ENCODE measurements around the gene PPP1CB.

Gene PPP1CB

DNA sequence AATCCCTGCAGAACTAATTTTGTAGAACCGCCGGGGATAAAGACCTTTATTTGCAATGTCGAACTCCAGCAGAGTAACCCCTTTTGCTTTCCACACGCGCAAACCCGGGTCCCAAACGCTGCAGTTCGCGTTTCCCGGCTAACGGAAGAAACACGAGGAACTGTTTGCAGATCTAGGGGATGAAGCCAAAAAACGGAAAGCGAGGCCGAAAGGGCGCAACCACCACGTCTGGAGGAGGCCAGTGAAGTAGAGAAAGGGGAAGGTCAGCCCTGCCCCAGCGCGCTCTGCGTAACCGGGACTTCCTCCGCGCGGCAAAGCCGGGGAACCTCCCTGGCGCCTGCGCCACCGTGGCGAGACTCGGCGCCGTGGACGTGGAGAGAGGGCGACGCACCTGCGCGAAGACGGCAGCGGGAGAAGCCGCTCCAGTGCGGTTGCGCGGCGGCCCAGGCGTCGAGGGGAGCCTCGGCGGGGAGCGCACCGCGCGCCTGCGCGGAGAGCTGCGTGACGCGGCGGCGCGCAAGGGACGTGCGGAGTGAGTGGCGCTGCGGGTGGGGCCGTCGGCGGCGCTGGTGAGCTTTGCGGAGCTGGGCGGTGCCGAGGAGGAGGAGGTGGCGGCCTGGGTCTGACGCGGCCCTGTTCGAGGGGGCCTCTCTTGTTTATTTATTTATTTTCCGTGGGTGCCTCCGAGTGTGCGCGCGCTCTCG is at the start of gene PPP1CB:
TSS of gene PPP1CB (plus strand) at position 579 of the 704 bp plus-strand sequence. CDS start 295 bp downstream, outside the sequence.
- intact Hi-C loops (cut with micrococcal nuclease): loop anchor here (1.0 to 2.0 kb wide), 3 partner anchors 35 to 151 kb away; no protein-coding TSS in a partner anchor
- no peaks in the 10 kb centered on the region for H3K27me3 Mint-ChIP-seq
- no peaks in the 10 kb centered on the region for H3K9me3 Mint-ChIP-seq
- peak within 1 kb of the TSS; percentile 99 for H3K27ac Mint-ChIP-seq
- peaks cover 23% of the 10 kb centered on the region for H3K36me3 Mint-ChIP-seq (ENCODE audit: low read depth)
- H3K4me1 Mint-ChIP-seq (ENCODE audit: low read depth): peaks cover 52% of the 10 kb centered on the region
- peak within 1 kb of the TSS; percentile 80 for H3K4me3 Mint-ChIP-seq

DNA sequence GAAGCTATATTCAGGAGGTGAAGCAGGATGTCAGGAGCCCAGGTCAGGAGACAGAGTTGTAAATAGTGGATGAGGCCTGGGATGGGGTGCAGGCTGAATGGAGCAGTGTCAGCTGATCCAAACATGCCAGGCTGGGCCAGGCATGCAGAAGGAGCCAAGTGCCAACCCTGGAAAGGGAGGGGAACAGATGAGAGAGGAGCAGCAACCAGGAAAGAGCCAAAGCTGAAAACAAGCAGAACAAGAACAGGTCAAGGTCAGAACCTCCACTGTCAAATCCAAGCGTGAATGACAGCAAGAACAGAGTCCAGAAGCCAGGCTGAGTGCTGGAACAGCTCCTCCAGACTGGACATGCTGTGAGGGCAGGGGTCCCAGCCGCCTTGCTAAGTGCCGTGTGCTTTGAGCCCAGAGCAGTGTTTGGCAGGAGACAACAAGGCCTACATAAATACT is 49.2 kb upstream of the PPP1CB start:
- Mint-ChIP-seq H3K9me3 (peaks cover 22% of the 10 kb centered on the region), H3K27ac (no peak overlapping the region), H3K36me3 (ENCODE audit: low read depth) (peaks cover 5% of the 10 kb centered on the region), H3K27me3 (no peaks in the 10 kb centered on the region), H3K4me3 (no peak overlapping the region), H3K4me1 (ENCODE audit: low read depth) (peaks cover 20% of the 10 kb centered on the region)
- intact Hi-C loops (cut with micrococcal nuclease): no loop called here

GRCh38 chr2:28702878-28703277 is 48.8 kb upstream of the PPP1CB start:
- H3K4me3 Mint-ChIP-seq: no peak overlapping the region
- peaks cover 22% of the 10 kb centered on the region for H3K9me3 Mint-ChIP-seq
- H3K27ac Mint-ChIP-seq: no peak overlapping the region
- peaks cover 5% of the 10 kb centered on the region for H3K36me3 Mint-ChIP-seq (ENCODE audit: low read depth)
- H3K4me1 Mint-ChIP-seq (ENCODE audit: low read depth): peaks cover 15% of the 10 kb centered on the region
- intact Hi-C loops (cut with micrococcal nuclease): no loop called here
- H3K27me3 Mint-ChIP-seq: no peaks in the 10 kb centered on the region

GRCh38 chr2:28704621-28705020 is 47.0 kb upstream of the PPP1CB start:
- no peak overlapping the region for H3K27ac Mint-ChIP-seq
- no peaks in the 10 kb centered on the region for H3K27me3 Mint-ChIP-seq
- H3K4me3 Mint-ChIP-seq: no peak overlapping the region
- intact Hi-C loops (cut with micrococcal nuclease): no loop called here
- H3K9me3 Mint-ChIP-seq: peaks cover 22% of the 10 kb centered on the region
- H3K36me3 Mint-ChIP-seq (ENCODE audit: low read depth): peaks cover 5% of the 10 kb centered on the region
- peaks cover 23% of the 10 kb centered on the region for H3K4me1 Mint-ChIP-seq (ENCODE audit: low read depth)

- intact Hi-C loops (cut with micrococcal nuclease): no loop called here
- Mint-ChIP-seq H3K36me3 (ENCODE audit: low read depth) (peaks cover 5% of the 10 kb centered on the region), H3K4me3 (no peak overlapping the region), H3K9me3 (peaks cover 22% of the 10 kb centered on the region), H3K27ac (no peak overlapping the region), H3K4me1 (ENCODE audit: low read depth) (peaks cover 31% of the 10 kb centered on the region), H3K27me3 (no peaks in the 10 kb centered on the region)
Measured at GRCh38 chr2:28705751-28706440, 45.7 kb upstream of the PPP1CB start.

- H3K27me3 Mint-ChIP-seq: no peaks in the 10 kb centered on the region
- no peak overlapping the region for H3K4me3 Mint-ChIP-seq
- intact Hi-C loops (cut with micrococcal nuclease): no loop called here
- peaks cover 5% of the 10 kb centered on the region for H3K36me3 Mint-ChIP-seq (ENCODE audit: low read depth)
- peaks cover 26% of the 10 kb centered on the region for H3K4me1 Mint-ChIP-seq (ENCODE audit: low read depth)
- no peak overlapping the region for H3K27ac Mint-ChIP-seq
- H3K9me3 Mint-ChIP-seq: peaks cover 22% of the 10 kb centered on the region
Measured at GRCh38 chr2:28707592-28707991, 44.0 kb upstream of the PPP1CB start.

- peak overlapping the region; percentile 52 for H3K27ac Mint-ChIP-seq
- H3K9me3 Mint-ChIP-seq: peaks cover 22% of the 10 kb centered on the region
- peaks cover 5% of the 10 kb centered on the region for H3K36me3 Mint-ChIP-seq (ENCODE audit: low read depth)
- intact Hi-C loops (cut with micrococcal nuclease): no loop called here
- H3K4me3 Mint-ChIP-seq: no peak overlapping the region
- no peaks in the 10 kb centered on the region for H3K27me3 Mint-ChIP-seq
- H3K4me1 Mint-ChIP-seq (ENCODE audit: low read depth): peaks cover 36% of the 10 kb centered on the region
Measured at GRCh38 chr2:28709101-28709500, 42.5 kb upstream of the PPP1CB start.

- Mint-ChIP-seq H3K27ac (no peak overlapping the region), H3K9me3 (peaks cover 11% of the 10 kb centered on the region), H3K36me3 (ENCODE audit: low read depth) (peaks cover 2% of the 10 kb centered on the region), H3K27me3 (no peaks in the 10 kb centered on the region), H3K4me3 (no peak overlapping the region), H3K4me1 (ENCODE audit: low read depth) (peaks cover 45% of the 10 kb centered on the region)
- intact Hi-C loops (cut with micrococcal nuclease): no loop called here
Measured at GRCh38 chr2:28710545-28710944, 41.1 kb upstream of the PPP1CB start.

DNA sequence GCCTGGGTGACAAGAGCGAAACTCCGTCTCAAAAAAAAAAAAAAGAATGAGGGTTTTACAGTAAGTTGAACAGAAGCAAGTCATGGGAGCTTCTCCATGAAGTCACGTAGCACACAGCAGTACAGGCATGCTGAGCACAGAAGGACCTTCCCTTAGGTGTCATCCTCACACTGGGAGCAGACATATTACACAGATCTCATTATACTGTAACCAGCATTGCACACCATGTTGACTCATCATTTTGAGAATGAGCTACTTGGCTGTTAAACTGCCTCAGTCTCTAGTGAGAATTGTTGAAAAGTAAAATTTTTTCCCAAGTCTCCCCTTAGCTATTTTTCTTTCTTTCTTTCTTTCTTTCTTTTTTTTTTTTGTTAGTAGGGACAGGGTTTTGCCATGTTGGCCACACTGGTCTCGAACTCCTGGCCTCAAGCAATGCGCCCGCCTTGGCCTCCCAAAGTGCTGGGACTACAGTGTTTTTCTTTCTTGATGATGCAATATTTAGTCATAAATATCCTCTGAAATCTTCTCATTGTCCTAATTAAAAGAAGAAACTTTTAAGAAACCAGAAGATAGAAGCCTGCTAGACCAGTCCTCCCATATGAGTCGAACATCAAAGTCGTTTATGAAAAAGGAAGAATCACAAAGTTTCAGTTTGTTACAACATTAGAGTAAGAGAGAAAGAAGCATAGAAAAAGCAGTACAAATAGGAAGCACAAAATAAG is 37.9 kb upstream of the PPP1CB start:
- intact Hi-C loops (cut with micrococcal nuclease): no loop called here
- Mint-ChIP-seq H3K27me3 (no peaks in the 10 kb centered on the region), H3K27ac (peak overlapping the region; percentile 100), H3K9me3 (no peaks in the 10 kb centered on the region), H3K4me3 (peak overlapping the region; percentile 41), H3K4me1 (ENCODE audit: low read depth) (peaks cover 70% of the 10 kb centered on the region), H3K36me3 (ENCODE audit: low read depth) (peaks cover 5% of the 10 kb centered on the region)

DNA sequence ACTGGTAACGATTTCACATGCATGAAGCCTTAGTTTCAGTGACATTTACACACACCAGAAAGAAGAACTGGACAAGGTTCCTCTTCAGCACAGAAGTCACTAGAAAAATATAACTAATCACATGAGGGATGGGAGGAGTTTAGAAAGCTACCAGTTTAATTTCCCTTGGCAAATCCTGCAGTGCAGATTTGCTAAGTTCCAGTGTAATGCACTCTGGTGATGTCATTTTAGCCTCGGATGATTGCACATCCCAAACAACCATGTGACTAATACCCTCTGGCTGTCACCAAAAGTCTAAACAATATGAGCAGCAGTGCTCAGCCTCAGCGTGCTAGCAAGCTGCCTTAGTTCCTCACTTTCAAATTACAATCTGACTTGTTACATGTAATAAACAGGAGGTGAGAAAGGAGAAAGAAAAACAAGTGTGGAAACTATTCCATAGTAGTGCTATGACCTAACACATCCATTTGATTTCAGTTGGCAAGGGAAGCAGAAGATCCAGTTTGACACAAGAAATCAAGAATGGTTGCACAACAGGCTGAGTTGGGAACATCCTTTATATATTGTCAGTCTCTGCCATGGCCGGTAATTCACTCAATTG is 35.3 kb upstream of the PPP1CB start:
- intact Hi-C loops (cut with micrococcal nuclease): loop anchor here (1.0 to 2.0 kb wide), 3 partner anchors 35 to 96 kb away; partner anchors contain the start of gene PPP1CB
- peaks cover 62% of the 10 kb centered on the region for H3K4me1 Mint-ChIP-seq (ENCODE audit: low read depth)
- H3K4me3 Mint-ChIP-seq: no peak overlapping the region
- peak overlapping the region; percentile 100 for H3K27ac Mint-ChIP-seq
- H3K27me3 Mint-ChIP-seq: no peaks in the 10 kb centered on the region
- H3K36me3 Mint-ChIP-seq (ENCODE audit: low read depth): peaks cover 5% of the 10 kb centered on the region
- H3K9me3 Mint-ChIP-seq: no peaks in the 10 kb centered on the region

GRCh38 chr2:28717339-28717758 is 34.3 kb upstream of the PPP1CB start:
- H3K4me3 Mint-ChIP-seq: peak overlapping the region; percentile 34
- intact Hi-C loops (cut with micrococcal nuclease): loop anchor here (2.0 kb wide), 1 partner anchor 97 kb away; no protein-coding TSS in a partner anchor
- H3K27me3 Mint-ChIP-seq: no peaks in the 10 kb centered on the region
- peaks cover 5% of the 10 kb centered on the region for H3K36me3 Mint-ChIP-seq (ENCODE audit: low read depth)
- peaks cover 62% of the 10 kb centered on the region for H3K4me1 Mint-ChIP-seq (ENCODE audit: low read depth)
- H3K27ac Mint-ChIP-seq: peak overlapping the region; percentile 100
- H3K9me3 Mint-ChIP-seq: no peaks in the 10 kb centered on the region

- Mint-ChIP-seq H3K27me3 (no peaks in the 10 kb centered on the region), H3K4me3 (no peak overlapping the region), H3K27ac (no peak overlapping the region), H3K36me3 (ENCODE audit: low read depth) (peaks cover 5% of the 10 kb centered on the region), H3K9me3 (no peaks in the 10 kb centered on the region), H3K4me1 (ENCODE audit: low read depth) (peaks cover 39% of the 10 kb centered on the region)
- intact Hi-C loops (cut with micrococcal nuclease): no loop called here
Measured at GRCh38 chr2:28720345-28720744, 31.3 kb upstream of the PPP1CB start.

DNA sequence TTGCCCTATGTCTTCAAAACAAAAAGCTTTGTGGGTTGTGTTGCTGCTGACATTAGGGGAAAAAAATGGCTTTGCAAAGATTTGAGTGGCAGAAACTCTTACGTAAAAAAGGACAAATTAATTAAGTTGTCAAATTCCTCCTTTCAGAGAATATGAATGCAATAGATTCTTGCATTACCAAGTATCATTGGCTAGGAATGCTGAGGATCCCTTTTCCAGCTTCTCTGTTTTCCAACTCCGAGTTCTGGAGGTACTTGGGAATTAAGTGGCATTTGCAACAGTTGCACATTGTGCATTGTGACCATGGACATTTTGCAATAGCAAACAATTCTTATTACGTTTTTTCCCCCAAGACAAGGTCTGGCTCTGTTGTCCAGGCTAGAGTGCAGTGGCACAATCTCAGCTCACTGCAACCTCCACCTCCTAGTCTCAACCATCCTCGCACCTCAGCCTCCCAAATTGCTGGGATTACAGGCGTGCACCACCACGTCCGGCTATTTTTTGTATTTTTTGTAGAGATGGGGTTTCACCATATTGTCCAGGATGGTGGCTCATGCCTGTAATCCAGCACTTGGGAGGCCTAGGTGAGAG is 29.9 kb upstream of the PPP1CB start:
- Mint-ChIP-seq H3K36me3 (ENCODE audit: low read depth) (peaks cover 5% of the 10 kb centered on the region), H3K4me1 (ENCODE audit: low read depth) (peaks cover 26% of the 10 kb centered on the region), H3K27me3 (no peaks in the 10 kb centered on the region), H3K4me3 (no peak overlapping the region), H3K9me3 (no peaks in the 10 kb centered on the region), H3K27ac (no peak overlapping the region)
- intact Hi-C loops (cut with micrococcal nuclease): no loop called here
